ENCODE data around the gene EHBP1. TPM values are rescaled to one million over a fixed set of nuclear protein-coding genes. Genes with fewer than 3 reads are reported as not detected.

EHBP1 gene
- total and polyA plus RNA-seq, 2 donors (not counting 3 experiments of a cell fraction or from before 2014, with no cell fraction given) = 8.4 to 34.8 TPM

GRCh38 chr2:63053081-63053888 lies 347.8 kb downstream of the EHBP1 start:
- H3K4me2 ChIP-seq (ENCODE audit: insufficient read depth, low read length) = no peak overlapping the region
- no peaks in the 10 kb centered on the region for H3K79me2 ChIP-seq (ENCODE audit: control insufficient read depth, insufficient read depth, low read length)
- peaks cover 83 to 96% of the 10 kb centered on the region in 2 experiments for H3K27me3 ChIP-seq (ENCODE audit: control insufficient read depth in 2 of 2, insufficient read depth in 2 of 2, low read length in 2 of 2)
- H3K4me1 ChIP-seq (ENCODE audit: control insufficient read depth, extremely low read depth, insufficient read depth, low read length) = peaks cover 41% of the 10 kb centered on the region
- H3K9me3 ChIP-seq (replicated peaks; ENCODE audit: control insufficient read depth, insufficient read depth, low read length) = no peaks in the 10 kb centered on the region
- DNase-seq (ENCODE audit: low read depth, low spot score) (no peak), FAIRE-seq (no peak)
- H4K20me1 ChIP-seq (replicated peaks; ENCODE audit: control insufficient read depth, extremely low read depth, insufficient read depth, low read length) = no peaks in the 10 kb centered on the region
- no TSS peak for BruUV-seq (replicated peaks)
- H3K27ac ChIP-seq (ENCODE audit: insufficient read depth, low read depth, low read length) = no peak overlapping the region
- no peak overlapping the region for H2AFZ ChIP-seq (ENCODE audit: low read depth, low read length)
- H3K9me1 ChIP-seq (replicated peaks; ENCODE audit: control insufficient read depth, extremely low read depth, insufficient read depth, low read length) = no peaks in the 10 kb centered on the region
- intact Hi-C loops (cut with micrococcal nuclease) = loop anchor here (10.0 kb wide), 2 partner anchors 348 to 578 kb away; partner anchors contain the start of gene EHBP1
- dilution Hi-C loops (cut with MboI; ENCODE audit: extremely low pct_ligation_motif_present, low sequenced_read_pairs) = no loop called here
- H3K9ac ChIP-seq (replicated peaks; ENCODE audit: extremely low read depth, insufficient read depth, low read length) = no peak overlapping the region
- ChIA-PET CTCF (interaction anchor here (0.6 to 1.1 kb wide), 3 partner anchors 10 to 41 kb away, joined by 3 read pairs; no protein-coding TSS in a partner anchor), POLR2A (no interaction called here)
- no peak for TF ChIP-seq MYC (IDR thresholded peaks at IDR 0.05; ENCODE audit: low read depth, low read length)
- no peak for TF ChIP-seq EZH2 (IDR thresholded peaks at IDR 0.05; ENCODE audit: borderline replicate concordance, low read depth, low read length, severe bottlenecking)
- no peak for TF ChIP-seq POLR2AphosphoS5 (IDR thresholded peaks at IDR 0.05; ENCODE audit: insufficient read depth, low read depth, low read length)
- TF ChIP-seq, protein P1, sequence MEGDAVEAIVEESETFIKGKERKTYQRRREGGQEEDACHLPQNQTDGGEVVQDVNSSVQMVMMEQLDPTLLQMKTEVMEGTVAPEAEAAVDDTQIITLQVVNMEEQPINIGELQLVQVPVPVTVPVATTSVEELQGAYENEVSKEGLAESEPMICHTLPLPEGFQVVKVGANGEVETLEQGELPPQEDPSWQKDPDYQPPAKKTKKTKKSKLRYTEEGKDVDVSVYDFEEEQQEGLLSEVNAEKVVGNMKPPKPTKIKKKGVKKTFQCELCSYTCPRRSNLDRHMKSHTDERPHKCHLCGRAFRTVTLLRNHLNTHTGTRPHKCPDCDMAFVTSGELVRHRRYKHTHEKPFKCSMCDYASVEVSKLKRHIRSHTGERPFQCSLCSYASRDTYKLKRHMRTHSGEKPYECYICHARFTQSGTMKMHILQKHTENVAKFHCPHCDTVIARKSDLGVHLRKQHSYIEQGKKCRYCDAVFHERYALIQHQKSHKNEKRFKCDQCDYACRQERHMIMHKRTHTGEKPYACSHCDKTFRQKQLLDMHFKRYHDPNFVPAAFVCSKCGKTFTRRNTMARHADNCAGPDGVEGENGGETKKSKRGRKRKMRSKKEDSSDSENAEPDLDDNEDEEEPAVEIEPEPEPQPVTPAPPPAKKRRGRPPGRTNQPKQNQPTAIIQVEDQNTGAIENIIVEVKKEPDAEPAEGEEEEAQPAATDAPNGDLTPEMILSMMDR (IDR thresholded peaks at IDR 0.05; ENCODE audit: extremely low read depth in 1 of 2, insufficient read depth in 1 of 2, low read depth in 1 of 2, low read length in 2 of 2) = no peak
- no peak for TF ChIP-seq JUN (IDR thresholded peaks at IDR 0.05; ENCODE audit: borderline replicate concordance, insufficient read depth, insufficient read length, low read depth)
- no peak for TF ChIP-seq GATA2 (IDR thresholded peaks at IDR 0.05; ENCODE audit: insufficient read depth, insufficient read length, low read depth, low read length)
- TF ChIP-seq FOS (IDR thresholded peaks at IDR 0.05; ENCODE audit: borderline replicate concordance, insufficient read depth, low read length) = no peak
- TF ChIP-seq POLR2A (IDR thresholded peaks at IDR 0.05; ENCODE audit: low read depth, low read length) = no peak
- H3K36me3 ChIP-seq (ENCODE audit: control insufficient read depth in 2 of 2, extremely low read depth in 1 of 2, insufficient read depth in 2 of 2, low read length in 2 of 2) = no peaks in the 10 kb centered on the region
- H3K4me3 ChIP-seq (replicated peaks in 1 of 3; ENCODE audit: insufficient read depth in 1 of 3, low read depth in 1 of 3, low read length in 3 of 3) = no peak overlapping the region
